ENCODE measurements around the gene ADAMTSL1. TPM values are rescaled to one million over a fixed set of nuclear protein-coding genes. Genes with fewer than 3 reads are reported as not detected.

Gene ADAMTSL1
- total and polyA plus RNA-seq, 2 donors (not counting 3 experiments of a cell fraction or from before 2014, with no cell fraction given): 15.0 to 18.4 TPM

- FAIRE-seq: no peak
- H3K4me3 ChIP-seq (replicated peaks in 1 of 3; ENCODE audit: insufficient read depth in 1 of 3, low read depth in 1 of 3, low read length in 3 of 3): no peak overlapping the region
- H3K27ac ChIP-seq (ENCODE audit: insufficient read depth, low read depth, low read length): no peak overlapping the region
- dilution Hi-C loops (cut with MboI; ENCODE audit: extremely low pct_ligation_motif_present, low sequenced_read_pairs) (no loop called here), intact Hi-C loops (cut with micrococcal nuclease) (no loop called here)
- H3K4me1 ChIP-seq (ENCODE audit: control insufficient read depth, extremely low read depth, insufficient read depth, low read length): no peaks in the 10 kb centered on the region
- no peak overlapping the region for H3K9ac ChIP-seq (replicated peaks; ENCODE audit: extremely low read depth, insufficient read depth, low read length)
- H3K9me3 ChIP-seq (replicated peaks; ENCODE audit: control insufficient read depth, insufficient read depth, low read length): no peaks in the 10 kb centered on the region
- no peaks in the 10 kb centered on the region for H3K9me1 ChIP-seq (replicated peaks; ENCODE audit: control insufficient read depth, extremely low read depth, insufficient read depth, low read length)
- H3K36me3 ChIP-seq (ENCODE audit: control insufficient read depth in 2 of 2, extremely low read depth in 1 of 2, insufficient read depth in 2 of 2, low read length in 2 of 2): no peaks in the 10 kb centered on the region
- H3K79me2 ChIP-seq (ENCODE audit: control insufficient read depth, insufficient read depth, low read length): no peaks in the 10 kb centered on the region
- no peak for DNase-seq (ENCODE audit: low read depth, low spot score)
- no peaks in the 10 kb centered on the region for H4K20me1 ChIP-seq (replicated peaks; ENCODE audit: control insufficient read depth, extremely low read depth, insufficient read depth, low read length)
- BruUV-seq (replicated peaks): no TSS peak
- CTCF ChIA-PET: no interaction called here
- POLR2A ChIA-PET: no interaction called here
- no peaks in the 10 kb centered on the region for H3K27me3 ChIP-seq (ENCODE audit: control insufficient read depth in 2 of 2, insufficient read depth in 2 of 2, low read length in 2 of 2)
- TF ChIP-seq FOS (IDR thresholded peaks at IDR 0.05; ENCODE audit: borderline replicate concordance, insufficient read depth, low read length) (no peak), EZH2 (IDR thresholded peaks at IDR 0.05; ENCODE audit: borderline replicate concordance, low read depth, low read length, severe bottlenecking) (no peak), POLR2A (IDR thresholded peaks at IDR 0.05; ENCODE audit: low read depth, low read length) (no peak), CTCF (IDR thresholded peaks at IDR 0.05; ENCODE audit: extremely low read depth in 1 of 2, insufficient read depth in 1 of 2, low read depth in 1 of 2, low read length in 2 of 2) (no peak), POLR2AphosphoS5 (IDR thresholded peaks at IDR 0.05; ENCODE audit: insufficient read depth, low read depth, low read length) (no peak), GATA2 (IDR thresholded peaks at IDR 0.05; ENCODE audit: insufficient read depth, insufficient read length, low read depth, low read length) (no peak), MYC (IDR thresholded peaks at IDR 0.05; ENCODE audit: low read depth, low read length) (no peak)
- H3K4me2 ChIP-seq (ENCODE audit: insufficient read depth, low read length): no peak overlapping the region
- H2AFZ ChIP-seq (ENCODE audit: low read depth, low read length): no peak overlapping the region
These were observed 248.0 kb downstream of the ADAMTSL1 start for GRCh38 chr9:18721995-18722310.

GRCh38 chr9:18722882-18723281 is 248.9 kb downstream of the ADAMTSL1 start:
- intact Hi-C loops (cut with micrococcal nuclease) (no loop called here), dilution Hi-C loops (cut with MboI; ENCODE audit: extremely low pct_ligation_motif_present, low sequenced_read_pairs) (no loop called here)
- no peak for DNase-seq (ENCODE audit: low read depth, low spot score)
- Histone ChIP-seq H3K79me2 (ENCODE audit: control insufficient read depth, insufficient read depth, low read length) (no peaks in the 10 kb centered on the region), H3K36me3 (ENCODE audit: control insufficient read depth in 2 of 2, extremely low read depth in 1 of 2, insufficient read depth in 2 of 2, low read length in 2 of 2) (no peaks in the 10 kb centered on the region), H3K27ac (ENCODE audit: insufficient read depth, low read depth, low read length) (no peak overlapping the region), H3K9ac (replicated peaks; ENCODE audit: extremely low read depth, insufficient read depth, low read length) (no peak overlapping the region), H3K9me1 (replicated peaks; ENCODE audit: control insufficient read depth, extremely low read depth, insufficient read depth, low read length) (no peaks in the 10 kb centered on the region), H4K20me1 (replicated peaks; ENCODE audit: control insufficient read depth, extremely low read depth, insufficient read depth, low read length) (no peaks in the 10 kb centered on the region), H3K4me1 (ENCODE audit: control insufficient read depth, extremely low read depth, insufficient read depth, low read length) (no peaks in the 10 kb centered on the region), H3K9me3 (replicated peaks; ENCODE audit: control insufficient read depth, insufficient read depth, low read length) (no peaks in the 10 kb centered on the region), H3K27me3 (ENCODE audit: control insufficient read depth in 2 of 2, insufficient read depth in 2 of 2, low read length in 2 of 2) (no peaks in the 10 kb centered on the region), H3K4me2 (ENCODE audit: insufficient read depth, low read length) (no peak overlapping the region), H3K4me3 (replicated peaks in 1 of 3; ENCODE audit: insufficient read depth in 1 of 3, low read depth in 1 of 3, low read length in 3 of 3) (no peak overlapping the region), H2AFZ (ENCODE audit: low read depth, low read length) (no peak overlapping the region)
- FAIRE-seq: no peak
- ChIA-PET CTCF (no interaction called here), POLR2A (no interaction called here)
- BruUV-seq (replicated peaks): no TSS peak
- TF ChIP-seq MAX (IDR thresholded peaks at IDR 0.05; ENCODE audit: insufficient read depth, insufficient read length) (no peak), JUN (IDR thresholded peaks at IDR 0.05; ENCODE audit: borderline replicate concordance, insufficient read depth, insufficient read length, low read depth) (no peak), FOS (IDR thresholded peaks at IDR 0.05; ENCODE audit: borderline replicate concordance, insufficient read depth, low read length) (no peak), EZH2 (IDR thresholded peaks at IDR 0.05; ENCODE audit: borderline replicate concordance, low read depth, low read length, severe bottlenecking) (no peak), MYC (IDR thresholded peaks at IDR 0.05; ENCODE audit: low read depth, low read length) (no peak), POLR2A (IDR thresholded peaks at IDR 0.05; ENCODE audit: low read depth, low read length) (no peak), CTCF (IDR thresholded peaks at IDR 0.05; ENCODE audit: extremely low read depth in 1 of 2, insufficient read depth in 1 of 2, low read depth in 1 of 2, low read length in 2 of 2) (no peak), GATA2 (IDR thresholded peaks at IDR 0.05; ENCODE audit: insufficient read depth, insufficient read length, low read depth, low read length) (no peak), POLR2AphosphoS5 (IDR thresholded peaks at IDR 0.05; ENCODE audit: insufficient read depth, low read depth, low read length) (no peak)
